ENCODE measurements around the gene AFMID.

Gene AFMID

DNA sequence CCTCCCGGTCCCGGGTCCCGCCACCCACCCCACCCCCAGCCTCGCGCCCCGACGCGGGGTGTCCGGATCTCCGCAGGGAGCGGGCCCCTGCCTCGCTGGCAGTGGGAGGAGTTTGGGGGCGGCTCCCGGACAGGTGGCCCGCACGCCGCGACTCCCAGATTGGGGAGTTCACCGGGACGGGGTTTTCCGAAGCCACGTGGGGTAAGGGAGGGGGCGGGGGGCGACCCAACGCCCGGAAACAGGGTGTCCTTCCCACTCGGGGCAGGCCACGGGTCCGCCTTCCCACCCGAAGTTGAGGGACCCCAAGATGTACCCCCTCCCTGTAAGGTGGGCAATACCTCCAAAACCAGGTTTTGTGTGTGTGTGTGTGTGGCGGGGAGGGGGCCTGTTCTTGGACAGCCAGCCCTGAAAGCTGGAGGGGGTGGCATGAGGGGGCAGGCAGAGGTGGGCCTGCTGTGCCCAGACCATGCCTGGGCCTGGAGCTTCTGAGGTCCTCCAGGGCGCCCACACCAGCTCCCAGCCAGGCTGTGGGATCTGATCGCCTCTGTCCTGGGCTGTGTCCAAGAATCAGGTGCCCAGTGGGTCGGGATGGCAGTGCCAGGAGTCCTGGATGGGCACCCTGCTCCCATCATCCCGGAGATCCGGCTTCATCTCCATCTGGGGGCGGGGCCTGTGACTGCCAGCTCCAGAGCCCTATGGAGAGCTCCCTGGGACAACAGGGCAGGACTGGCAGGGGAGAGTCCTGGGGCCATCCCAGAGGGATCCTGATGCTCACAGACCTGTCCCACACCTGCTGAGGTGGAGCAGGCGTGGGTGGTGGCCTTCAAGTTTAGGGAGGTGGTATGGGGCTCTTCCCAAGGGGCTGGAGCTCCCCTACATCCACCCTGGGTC is 18.0 kb upstream of the AFMID start (continued):
- TF ChIP-seq, protein P1, sequence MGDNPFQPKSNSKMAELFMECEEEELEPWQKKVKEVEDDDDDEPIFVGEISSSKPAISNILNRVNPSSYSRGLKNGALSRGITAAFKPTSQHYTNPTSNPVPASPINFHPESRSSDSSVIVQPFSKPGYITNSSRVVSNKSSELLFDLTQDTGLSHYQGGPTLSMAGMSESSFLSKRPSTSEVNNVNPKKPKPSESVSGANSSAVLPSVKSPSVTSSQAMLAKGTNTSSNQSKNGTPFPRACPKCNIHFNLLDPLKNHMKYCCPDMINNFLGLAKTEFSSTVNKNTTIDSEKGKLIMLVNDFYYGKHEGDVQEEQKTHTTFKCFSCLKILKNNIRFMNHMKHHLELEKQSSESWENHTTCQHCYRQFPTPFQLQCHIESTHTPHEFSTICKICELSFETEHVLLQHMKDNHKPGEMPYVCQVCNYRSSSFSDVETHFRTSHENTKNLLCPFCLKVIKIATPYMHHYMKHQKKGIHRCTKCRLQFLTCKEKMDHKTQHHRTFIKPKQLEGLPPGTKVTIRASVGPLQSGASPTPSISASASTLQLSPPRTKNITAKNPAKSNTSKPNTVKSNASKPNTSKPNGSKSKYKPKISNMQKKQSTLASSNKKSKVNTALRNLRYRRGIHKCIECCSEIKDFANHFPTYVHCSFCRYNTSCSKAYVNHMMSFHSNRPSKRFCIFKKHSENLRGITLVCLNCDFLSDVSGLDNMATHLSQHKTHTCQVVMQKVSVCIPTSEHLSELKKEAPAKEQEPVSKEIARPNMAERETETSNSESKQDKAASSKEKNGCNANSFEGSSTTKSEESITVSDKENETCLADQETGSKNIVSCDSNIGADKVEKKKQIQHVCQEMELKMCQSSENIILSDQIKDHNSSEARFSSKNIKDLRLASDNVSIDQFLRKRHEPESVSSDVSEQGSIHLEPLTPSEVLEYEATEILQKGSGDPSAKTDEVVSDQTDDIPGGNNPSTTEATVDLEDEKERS (tag by site-specific recombination; IDR thresholded peaks at IDR 0.05) = no peak
- TF ChIP-seq, protein P2, sequence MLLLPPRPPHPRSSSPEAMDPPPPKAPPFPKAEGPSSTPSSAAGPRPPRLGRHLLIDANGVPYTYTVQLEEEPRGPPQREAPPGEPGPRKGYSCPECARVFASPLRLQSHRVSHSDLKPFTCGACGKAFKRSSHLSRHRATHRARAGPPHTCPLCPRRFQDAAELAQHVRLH (tag by site-specific recombination; IDR thresholded peaks at IDR 0.05) = no peak
- TF ChIP-seq ZNF37A (tag by site-specific recombination; IDR thresholded peaks at IDR 0.05) = no peak
- TF ChIP-seq ZFP3 (tag by site-specific recombination; IDR thresholded peaks at IDR 0.05; ENCODE audit: low read depth) = no peak
- no peak for TF ChIP-seq ZNF23 (tag by site-specific recombination; IDR thresholded peaks at IDR 0.05; ENCODE audit: borderline replicate concordance)
- no peak for TF ChIP-seq OSR2 (tag by site-specific recombination; IDR thresholded peaks at IDR 0.05)
- no peak for TF ChIP-seq TCF7L2 (IDR thresholded peaks at IDR 0.05; ENCODE audit: borderline replicate concordance, low read depth, low read length)
- no peak for TF ChIP-seq ZNF157 (tag by site-specific recombination; IDR thresholded peaks at IDR 0.05)
- TF ChIP-seq PRDM1 (tag by site-specific recombination; IDR thresholded peaks at IDR 0.05) = no peak
- TF ChIP-seq ZNF600 (tag by site-specific recombination; IDR thresholded peaks at IDR 0.05) = peak; percentile 80
- no peak for TF ChIP-seq ZNF138 (tag by site-specific recombination; IDR thresholded peaks at IDR 0.05; ENCODE audit: borderline replicate concordance)
- TF ChIP-seq ZNF324 (tag by site-specific recombination; IDR thresholded peaks at IDR 0.05) = no peak
- TF ChIP-seq, protein P3, sequence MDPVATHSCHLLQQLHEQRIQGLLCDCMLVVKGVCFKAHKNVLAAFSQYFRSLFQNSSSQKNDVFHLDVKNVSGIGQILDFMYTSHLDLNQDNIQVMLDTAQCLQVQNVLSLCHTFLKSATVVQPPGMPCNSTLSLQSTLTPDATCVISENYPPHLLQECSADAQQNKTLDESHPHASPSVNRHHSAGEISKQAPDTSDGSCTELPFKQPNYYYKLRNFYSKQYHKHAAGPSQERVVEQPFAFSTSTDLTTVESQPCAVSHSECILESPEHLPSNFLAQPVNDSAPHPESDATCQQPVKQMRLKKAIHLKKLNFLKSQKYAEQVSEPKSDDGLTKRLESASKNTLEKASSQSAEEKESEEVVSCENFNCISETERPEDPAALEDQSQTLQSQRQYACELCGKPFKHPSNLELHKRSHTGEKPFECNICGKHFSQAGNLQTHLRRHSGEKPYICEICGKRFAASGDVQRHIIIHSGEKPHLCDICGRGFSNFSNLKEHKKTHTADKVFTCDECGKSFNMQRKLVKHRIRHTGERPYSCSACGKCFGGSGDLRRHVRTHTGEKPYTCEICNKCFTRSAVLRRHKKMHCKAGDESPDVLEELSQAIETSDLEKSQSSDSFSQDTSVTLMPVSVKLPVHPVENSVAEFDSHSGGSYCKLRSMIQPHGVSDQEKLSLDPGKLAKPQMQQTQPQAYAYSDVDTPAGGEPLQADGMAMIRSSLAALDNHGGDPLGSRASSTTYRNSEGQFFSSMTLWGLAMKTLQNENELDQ (tag by site-specific recombination; IDR thresholded peaks at IDR 0.05; ENCODE audit: low read depth) = no peak
- no peak for TF ChIP-seq ZNF658 (tag by site-specific recombination; IDR thresholded peaks at IDR 0.05)
- no peak for TF ChIP-seq ZNF10 (tag by site-specific recombination; IDR thresholded peaks at IDR 0.05)
- TF ChIP-seq ZNF707 (tag by site-specific recombination; IDR thresholded peaks at IDR 0.05) = no peak
- TF ChIP-seq, protein P4, sequence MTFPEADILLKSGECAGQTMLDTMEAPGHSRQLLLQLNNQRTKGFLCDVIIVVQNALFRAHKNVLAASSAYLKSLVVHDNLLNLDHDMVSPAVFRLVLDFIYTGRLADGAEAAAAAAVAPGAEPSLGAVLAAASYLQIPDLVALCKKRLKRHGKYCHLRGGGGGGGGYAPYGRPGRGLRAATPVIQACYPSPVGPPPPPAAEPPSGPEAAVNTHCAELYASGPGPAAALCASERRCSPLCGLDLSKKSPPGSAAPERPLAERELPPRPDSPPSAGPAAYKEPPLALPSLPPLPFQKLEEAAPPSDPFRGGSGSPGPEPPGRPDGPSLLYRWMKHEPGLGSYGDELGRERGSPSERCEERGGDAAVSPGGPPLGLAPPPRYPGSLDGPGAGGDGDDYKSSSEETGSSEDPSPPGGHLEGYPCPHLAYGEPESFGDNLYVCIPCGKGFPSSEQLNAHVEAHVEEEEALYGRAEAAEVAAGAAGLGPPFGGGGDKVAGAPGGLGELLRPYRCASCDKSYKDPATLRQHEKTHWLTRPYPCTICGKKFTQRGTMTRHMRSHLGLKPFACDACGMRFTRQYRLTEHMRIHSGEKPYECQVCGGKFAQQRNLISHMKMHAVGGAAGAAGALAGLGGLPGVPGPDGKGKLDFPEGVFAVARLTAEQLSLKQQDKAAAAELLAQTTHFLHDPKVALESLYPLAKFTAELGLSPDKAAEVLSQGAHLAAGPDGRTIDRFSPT (tag by site-specific recombination; IDR thresholded peaks at IDR 0.05) = peak; percentile 99
- TF ChIP-seq, protein P5, sequence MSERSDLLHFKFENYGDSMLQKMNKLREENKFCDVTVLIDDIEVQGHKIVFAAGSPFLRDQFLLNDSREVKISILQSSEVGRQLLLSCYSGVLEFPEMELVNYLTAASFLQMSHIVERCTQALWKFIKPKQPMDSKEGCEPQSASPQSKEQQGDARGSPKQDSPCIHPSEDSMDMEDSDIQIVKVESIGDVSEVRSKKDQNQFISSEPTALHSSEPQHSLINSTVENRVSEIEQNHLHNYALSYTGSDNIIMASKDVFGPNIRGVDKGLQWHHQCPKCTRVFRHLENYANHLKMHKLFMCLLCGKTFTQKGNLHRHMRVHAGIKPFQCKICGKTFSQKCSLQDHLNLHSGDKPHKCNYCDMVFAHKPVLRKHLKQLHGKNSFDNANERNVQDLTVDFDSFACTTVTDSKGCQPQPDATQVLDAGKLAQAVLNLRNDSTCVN (tag by site-specific recombination; optimal IDR thresholded peaks at IDR 0.05) = no peak
- TF ChIP-seq GLI2 (tag by site-specific recombination; IDR thresholded peaks at IDR 0.05; ENCODE audit: borderline replicate concordance, low read depth) = no peak
- TF ChIP-seq BCL11A (tag by site-specific recombination; IDR thresholded peaks at IDR 0.05; ENCODE audit: low read depth) = no peak
- TF ChIP-seq YY2 (tag by site-specific recombination; IDR thresholded peaks at IDR 0.05) = no peak
- TF ChIP-seq REPIN1 (tag by site-specific recombination; IDR thresholded peaks at IDR 0.05; ENCODE audit: low read depth) = no peak
- TF ChIP-seq KLF10 (tag by site-specific recombination; IDR thresholded peaks at IDR 0.05) = no peak
- TF ChIP-seq, protein P6, sequence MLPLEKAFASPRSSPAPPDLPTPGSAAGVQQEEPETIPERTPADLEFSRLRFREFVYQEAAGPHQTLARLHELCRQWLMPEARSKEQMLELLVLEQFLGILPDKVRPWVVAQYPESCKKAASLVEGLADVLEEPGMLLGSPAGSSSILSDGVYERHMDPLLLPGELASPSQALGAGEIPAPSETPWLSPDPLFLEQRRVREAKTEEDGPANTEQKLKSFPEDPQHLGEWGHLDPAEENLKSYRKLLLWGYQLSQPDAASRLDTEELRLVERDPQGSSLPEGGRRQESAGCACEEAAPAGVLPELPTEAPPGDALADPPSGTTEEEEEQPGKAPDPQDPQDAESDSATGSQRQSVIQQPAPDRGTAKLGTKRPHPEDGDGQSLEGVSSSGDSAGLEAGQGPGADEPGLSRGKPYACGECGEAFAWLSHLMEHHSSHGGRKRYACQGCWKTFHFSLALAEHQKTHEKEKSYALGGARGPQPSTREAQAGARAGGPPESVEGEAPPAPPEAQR (tag by site-specific recombination; IDR thresholded peaks at IDR 0.05) = no peak
- no peak for TF ChIP-seq ZNF2 (tag by site-specific recombination; IDR thresholded peaks at IDR 0.05)
- TF ChIP-seq ZNF302 (tag by site-specific recombination; IDR thresholded peaks at IDR 0.05; ENCODE audit: low read depth) = no peak
- TF ChIP-seq, protein P7, sequence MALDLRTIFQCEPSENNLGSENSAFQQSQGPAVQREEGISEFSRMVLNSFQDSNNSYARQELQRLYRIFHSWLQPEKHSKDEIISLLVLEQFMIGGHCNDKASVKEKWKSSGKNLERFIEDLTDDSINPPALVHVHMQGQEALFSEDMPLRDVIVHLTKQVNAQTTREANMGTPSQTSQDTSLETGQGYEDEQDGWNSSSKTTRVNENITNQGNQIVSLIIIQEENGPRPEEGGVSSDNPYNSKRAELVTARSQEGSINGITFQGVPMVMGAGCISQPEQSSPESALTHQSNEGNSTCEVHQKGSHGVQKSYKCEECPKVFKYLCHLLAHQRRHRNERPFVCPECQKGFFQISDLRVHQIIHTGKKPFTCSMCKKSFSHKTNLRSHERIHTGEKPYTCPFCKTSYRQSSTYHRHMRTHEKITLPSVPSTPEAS (tag by site-specific recombination; IDR thresholded peaks at IDR 0.05) = no peak
